K562 (cell line): ENCODE measurements around the gene ABCE1. TPM values are rescaled to one million over a fixed set of nuclear protein-coding genes. Genes with fewer than 3 reads are reported as not detected.

Experiments used
- BRD4 ChIP-seq: fragments of 200-600 bp; sonication (generic); IDR thresholded peaks from 2 replicates; pipeline ENCODE4 v1.6.1; 2017; ENCODE audit warnings: inconsistent platforms
- CAMTA2 ChIP-seq: fragments of 250-450 bp; sonication (Bioruptor Pico); conservative IDR thresholded peaks from 2 replicates; pipeline ENCODE4 v1.5.1; 2022
- CBFB ChIP-seq: sonication (generic); formaldehyde crosslinking; IDR thresholded peaks from 2 replicates; pipeline ENCODE4 v1.4.0; 2020; ENCODE audit warnings: mild to moderate bottlenecking, missing genetic modification reagents
- E2F8 ChIP-seq: fragments of 450-650 bp; IDR thresholded peaks from 2 replicates; pipeline ENCODE4 v1.7.1; 2018; ENCODE audit warnings: mild to moderate bottlenecking, low read depth; ENCODE audit not compliant: partially characterized antibody
- EHMT2 ChIP-seq: fragments of 450-650 bp; IDR thresholded peaks from 2 replicates; pipeline ENCODE4 v1.6.1; 2018; ENCODE audit warnings: antibody characterized with exemption
- GABPB1 ChIP-seq: sonication (generic); formaldehyde crosslinking; IDR thresholded peaks from 2 replicates; pipeline ENCODE4 v1.8.0; 2022; ENCODE audit warnings: mild to moderate bottlenecking, missing genetic modification reagents
- JUND ChIP-seq, 2 experiments: IDR thresholded peaks; 2 replicates in 1 of 2; 3 replicates in 1 of 2; pipeline ENCODE4 v1.6.1; 2011; ENCODE audit warnings: borderline replicate concordance in 2 of 2, low read depth in 2 of 2, low read length in 2 of 2, improper control_type of control experiment in 1 of 2, missing biosample characterization in 1 of 2, missing genetic modification characterization in 1 of 2, missing genetic modification reagents in 1 of 2
- MIER1 ChIP-seq: fragments of 450-650 bp; IDR thresholded peaks from 2 replicates; pipeline ENCODE4 v1.6.1; 2016; ENCODE audit warnings: antibody characterized with exemption, mild to moderate bottlenecking, low read depth
- NBN ChIP-seq: fragments of 450-650 bp; IDR thresholded peaks from 2 replicates; pipeline ENCODE4 v1.6.1; 2016; ENCODE audit warnings: low read depth, mild to moderate bottlenecking
- PHF21A ChIP-seq: fragments of 450-650 bp; IDR thresholded peaks from 2 replicates; pipeline ENCODE4 v1.6.1; 2017; ENCODE audit warnings: low read depth, borderline replicate concordance
- TCF7 ChIP-seq: sonication (generic); IDR thresholded peaks from 2 replicates; pipeline ENCODE4 v1.6.1; 2016; ENCODE audit warnings: antibody characterized with exemption, borderline replicate concordance
- XRCC5 ChIP-seq: fragments of 200-400 bp; formaldehyde crosslinking; IDR thresholded peaks from 2 replicates; pipeline ENCODE4 v1.6.1; 2017; ENCODE audit warnings: low read depth, mild to moderate bottlenecking, low read length
- YY1 ChIP-seq, 3 experiments: IDR thresholded peaks; 2 replicates each; pipeline ENCODE4 v1.6.1; 2011; ENCODE audit warnings: low read length in 2 of 3, mild to moderate bottlenecking in 2 of 3, moderate library complexity in 2 of 3, borderline replicate concordance in 1 of 3, control low read depth in 1 of 3, low read depth in 1 of 3; ENCODE audit not compliant: insufficient read depth in 3 of 3, insufficient replicate concordance in 2 of 3, control insufficient read depth in 1 of 3, insufficient read length in 1 of 3; ENCODE audit errors: extremely low read depth in 1 of 3
- ZEB2 ChIP-seq: fragments of 450-650 bp; IDR thresholded peaks from 2 replicates; pipeline ENCODE4 v1.6.1; 2016
- ZNF316 ChIP-seq: fragments of 450-650 bp; IDR thresholded peaks from 2 replicates; pipeline ENCODE4 v1.6.1; 2016
- ZNF324 ChIP-seq: fragments of 250-450 bp; sonication (Bioruptor Pico); IDR thresholded peaks from 2 replicates; pipeline ENCODE4 v1.4.0; 2020; ENCODE audit warnings: mild to moderate bottlenecking
- ZNF347 ChIP-seq: fragments of 450-650 bp; formaldehyde crosslinking; IDR thresholded peaks from 2 replicates; pipeline ENCODE4 v1.4.0; 2020; ENCODE audit warnings: low read depth, mild to moderate bottlenecking, moderate library complexity
- ZNF431 ChIP-seq: sonication (generic); formaldehyde crosslinking; IDR thresholded peaks from 2 replicates; pipeline ENCODE4 v1.8.0; 2022; ENCODE audit warnings: mild to moderate bottlenecking, missing genetic modification reagents
- ZNF639 ChIP-seq, 2 experiments: fragments of 200-800 bp in 1 of 2; sonication (Bioruptor generic) in 1 of 2; sonication (generic) in 1 of 2; formaldehyde crosslinking in 1 of 2; IDR thresholded peaks in 1 of 2; conservative IDR thresholded peaks in 1 of 2; 2 replicates each; pipeline versions ENCODE4 v1.5.0 to v1.6.1; 2016 to 2020; ENCODE audit warnings: missing compliant biosample characterization in 1 of 2, missing genetic modification characterization in 1 of 2, missing genetic modification reagents in 1 of 2
- ZNF696 ChIP-seq: fragments of 250-450 bp; sonication (Bioruptor Pico); conservative IDR thresholded peaks from 2 replicates; pipeline ENCODE4 v1.4.0; 2020; ENCODE audit warnings: mild to moderate bottlenecking, moderate library complexity
- ZSCAN32 ChIP-seq: fragments of 450-650 bp; formaldehyde crosslinking; IDR thresholded peaks from 2 replicates; pipeline ENCODE4 v1.4.0; 2020; ENCODE audit warnings: mild to moderate bottlenecking, moderate library complexity
- polyA plus RNA-seq, 8 experiments: library from polyadenylated mRNA; depleted of rRNA in 4 of 8; stranded (reverse) in 5 of 8; unstranded in 3 of 8; fragments of >200 nt; fragmentation: Nextera tagmentation in 2 of 8; fragmentation: Illumina TruSeq in 1 of 8; extraction: Ambion mirVana in 2 of 8; extraction: Trizol in 1 of 8; gene quantifications; 2 replicates each; pipeline versions ENCODE4 v1.2.1 to v1.2.3, GENCODE V29; 2011 to 2014; ENCODE audit warnings: inconsistent platforms in 1 of 8, missing spikeins in 1 of 8
- total RNA-seq, 7 experiments: library from RNA; depleted of rRNA in 6 of 7; stranded (reverse); fragments of >200 nt in 6 of 7; fragmentation: Illumina TruSeq in 2 of 7; extraction: Trizol in 2 of 7; gene quantifications; 2 replicates each; pipeline versions ENCODE4 v1.2.1 to v1.2.3, GENCODE V29; 2011 to 2021; ENCODE audit warnings: low replicate concordance in 1 of 7
- TF ChIP-seq, protein P1 (sequence below): sonication (generic); formaldehyde crosslinking; IDR thresholded peaks from 2 replicates; pipeline ENCODE4 v1.5.0; 2020; ENCODE audit warnings: missing genetic modification reagents
- TF ChIP-seq, protein P2 (sequence below): fragments of 250-450 bp; sonication (Bioruptor Pico); IDR thresholded peaks from 2 replicates; pipeline ENCODE4 v1.5.0; 2021
- TF ChIP-seq, protein P3 (sequence below): sonication (generic); formaldehyde crosslinking; IDR thresholded peaks from 2 replicates; pipeline ENCODE4 v1.9.0; 2022; ENCODE audit warnings: mild to moderate bottlenecking, missing genetic modification reagents

ABCE1 gene
- total and polyA plus RNA-seq, 9 of the 15 experiments (the other 6 are each of a cell fraction or from before 2014, with no cell fraction given) = 134 to 256 (median 169) TPM

GRCh38 chr4:145098675-145099037, 545 bp downstream of the ABCE1 start (continued):
- TF ChIP-seq, protein P1, sequence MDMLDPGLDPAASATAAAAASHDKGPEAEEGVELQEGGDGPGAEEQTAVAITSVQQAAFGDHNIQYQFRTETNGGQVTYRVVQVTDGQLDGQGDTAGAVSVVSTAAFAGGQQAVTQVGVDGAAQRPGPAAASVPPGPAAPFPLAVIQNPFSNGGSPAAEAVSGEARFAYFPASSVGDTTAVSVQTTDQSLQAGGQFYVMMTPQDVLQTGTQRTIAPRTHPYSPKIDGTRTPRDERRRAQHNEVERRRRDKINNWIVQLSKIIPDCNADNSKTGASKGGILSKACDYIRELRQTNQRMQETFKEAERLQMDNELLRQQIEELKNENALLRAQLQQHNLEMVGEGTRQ (CRISPR knock-in tag) = no peak
- TF ChIP-seq E2F8 = no peak
- 0 out of 2 replicates have a peak, but pooled peaks have one; percentile 25 for TF ChIP-seq BRD4
- no peak for TF ChIP-seq NBN
- TF ChIP-seq, protein P2, sequence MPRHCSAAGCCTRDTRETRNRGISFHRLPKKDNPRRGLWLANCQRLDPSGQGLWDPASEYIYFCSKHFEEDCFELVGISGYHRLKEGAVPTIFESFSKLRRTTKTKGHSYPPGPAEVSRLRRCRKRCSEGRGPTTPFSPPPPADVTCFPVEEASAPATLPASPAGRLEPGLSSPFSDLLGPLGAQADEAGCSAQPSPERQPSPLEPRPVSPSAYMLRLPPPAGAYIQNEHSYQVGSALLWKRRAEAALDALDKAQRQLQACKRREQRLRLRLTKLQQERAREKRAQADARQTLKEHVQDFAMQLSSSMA (CRISPR knock-in tag) = no peak
- no peak for TF ChIP-seq MIER1
- TF ChIP-seq ZNF431 (CRISPR knock-in tag) = 0 out of 2 replicates have a peak, but pooled peaks have one; percentile 8
- 0 out of 2 replicates have a peak, but pooled peaks have one; percentile 10 for TF ChIP-seq EHMT2
- TF ChIP-seq ZNF316 = peak; percentile 89
- no peak for TF ChIP-seq XRCC5
- no peak for TF ChIP-seq TCF7
- no peak for TF ChIP-seq ZEB2
- no peak for TF ChIP-seq CAMTA2 (CRISPR knock-in tag)
- no peak for TF ChIP-seq ZSCAN32 (CRISPR knock-in tag)
- peak; percentile 63 for TF ChIP-seq JUND (IDR thresholded peaks at IDR 0.05; ENCODE audit: borderline replicate concordance, low read depth, low read length)
- peak; percentile 76; the same call in 1 of the 3 replicates for TF ChIP-seq JUND (tag; IDR thresholded peaks at IDR 0.05; ENCODE audit: borderline replicate concordance, low read depth, low read length)
- TF ChIP-seq ZNF347 (CRISPR knock-in tag) = no peak
- TF ChIP-seq, protein P3, sequence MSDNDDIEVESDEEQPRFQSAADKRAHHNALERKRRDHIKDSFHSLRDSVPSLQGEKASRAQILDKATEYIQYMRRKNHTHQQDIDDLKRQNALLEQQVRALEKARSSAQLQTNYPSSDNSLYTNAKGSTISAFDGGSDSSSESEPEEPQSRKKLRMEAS = no peak
- no peak for TF ChIP-seq ZNF696 (CRISPR knock-in tag)
- TF ChIP-seq PHF21A = no peak
- no peak; a peak in 1 of 4 replicates for TF ChIP-seq ZNF639 (CRISPR knock-in tag; conservative IDR thresholded peaks at IDR 0.05 in 1 of 2, IDR thresholded peaks at IDR 0.05 in 1 of 2)
- TF ChIP-seq YY1 (IDR thresholded peaks at IDR 0.05; ENCODE audit: borderline replicate concordance in 1 of 3, control insufficient read depth in 1 of 3, extremely low read depth in 1 of 3, insufficient read depth in 3 of 3, insufficient read length in 1 of 3, insufficient replicate concordance in 2 of 3, low read depth in 1 of 3, low read length in 2 of 3) = peak; percentile 24 to 80 (median 60)
- TF ChIP-seq CBFB (CRISPR knock-in tag) = no peak
- TF ChIP-seq GABPB1 (CRISPR knock-in tag) = 0 out of 2 replicates have a peak, but pooled peaks have one; percentile 15
- no peak for TF ChIP-seq ZNF324 (CRISPR knock-in tag)
